ENCODE results near the gene TNFAIP8L3.

- TF ChIP-seq CTCF (IDR thresholded peaks at IDR 0.05 in 8 of 11, conservative IDR thresholded peaks at IDR 0.05 in 3 of 11) (no peak), POLR2AphosphoS5 (IDR thresholded peaks at IDR 0.05) (no peak), POLR2A (IDR thresholded peaks at IDR 0.05) (no peak)
Measured at GRCh38 chr15:51085764-51086163, 8.9 kb downstream of the TNFAIP8L3 start.
